ENCODE measurements around the gene IGSF21.

DNA sequence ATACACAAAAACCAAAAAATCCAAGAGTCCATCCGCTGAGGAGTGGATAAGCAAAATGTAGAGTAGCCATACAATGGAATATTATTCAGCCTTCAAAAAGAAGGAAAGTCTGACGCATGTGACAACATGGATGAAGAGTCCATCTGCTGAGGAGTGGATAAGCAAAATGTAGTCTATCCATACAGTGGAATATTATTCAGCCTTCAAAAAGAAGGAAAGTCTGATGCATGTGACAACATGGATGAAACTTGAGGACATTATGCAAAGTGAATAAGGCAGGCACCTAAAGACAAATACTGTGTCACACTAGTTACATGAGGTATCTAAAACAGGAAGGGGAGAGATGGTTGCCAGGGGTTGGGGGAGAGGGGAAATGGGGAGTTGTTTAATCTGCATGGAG lies 14.0 kb upstream of the IGSF21 start:
- TF ChIP-seq CTCF (IDR thresholded peaks at IDR 0.05; ENCODE audit: extremely low read depth in 1 of 2, insufficient read depth in 1 of 2, low read depth in 1 of 2, low read length in 2 of 2) (no peak), POLR2A (IDR thresholded peaks at IDR 0.05; ENCODE audit: low read depth, low read length) (no peak), EZH2 (IDR thresholded peaks at IDR 0.05; ENCODE audit: borderline replicate concordance, low read depth, low read length, severe bottlenecking) (no peak), JUN (IDR thresholded peaks at IDR 0.05; ENCODE audit: borderline replicate concordance, insufficient read depth, insufficient read length, low read depth) (no peak), GATA2 (IDR thresholded peaks at IDR 0.05; ENCODE audit: insufficient read depth, insufficient read length, low read depth, low read length) (no peak), FOS (IDR thresholded peaks at IDR 0.05; ENCODE audit: borderline replicate concordance, insufficient read depth, low read length) (no peak), MAX (IDR thresholded peaks at IDR 0.05; ENCODE audit: insufficient read depth, insufficient read length) (no peak), POLR2AphosphoS5 (IDR thresholded peaks at IDR 0.05; ENCODE audit: insufficient read depth, low read depth, low read length) (no peak)
